ENCODE results near the gene CSN2.

DNA sequence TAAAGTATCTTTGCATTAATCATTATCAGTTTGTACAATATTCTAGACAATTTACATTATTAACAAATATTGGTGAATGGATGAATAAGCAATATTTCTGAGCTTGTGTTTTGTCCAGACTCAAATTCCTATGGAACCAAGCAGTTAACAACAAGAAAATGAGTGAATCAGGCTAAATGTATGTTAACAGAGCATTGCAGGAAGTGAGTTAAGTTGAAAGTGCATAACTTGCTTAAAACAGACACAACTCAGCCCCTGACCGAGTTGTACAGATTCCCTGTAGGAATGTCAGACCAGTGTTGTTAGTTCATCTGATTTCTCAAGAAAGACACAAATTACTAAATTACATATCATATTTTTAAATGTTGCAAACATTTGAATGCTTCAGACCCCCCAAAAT lies 58.4 kb downstream of the CSN2 start:
- TF ChIP-seq CTCF (optimal IDR thresholded peaks at IDR 0.05 in 1 of 3, IDR thresholded peaks at IDR 0.05 in 1 of 3, conservative IDR thresholded peaks at IDR 0.05 in 1 of 3; ENCODE audit: extremely low read depth in 1 of 3, insufficient read depth in 2 of 3, low read length in 3 of 3) (no peak), EZH2 (IDR thresholded peaks at IDR 0.05; ENCODE audit: low read length) (no peak)

Measured in keratinocyte (primary cell).